ENCODE data around the gene ZNF582.
"Not testable (repeated sequence)": the region's sequence is repeated elsewhere in the genome, so short reads cannot be mapped to it uniquely, and the experiment has no call there.

The ZNF582 gene

GRCh38 chr19:56350416-56351045 lies 42.8 kb downstream of the ZNF582 start:
- H3K36me3 ChIP-seq (ENCODE audit: control insufficient read depth in 2 of 2, insufficient read depth in 2 of 2, low read length in 2 of 2) = no peaks in the 10 kb centered on the region
- H3K4me3 ChIP-seq (ENCODE audit: low read length in 2 of 2) = no peak overlapping the region
- no peaks in the 10 kb centered on the region for H3K4me1 ChIP-seq (ENCODE audit: control insufficient read depth, insufficient read depth, low read length)
- H3K27me3 ChIP-seq (ENCODE audit: control insufficient read depth in 1 of 2, insufficient read depth in 2 of 2, low read length in 2 of 2) = no peaks in the 10 kb centered on the region
- H3K9me3 ChIP-seq (ENCODE audit: control insufficient read depth in 2 of 2, low read length in 2 of 2) = no peaks in the 10 kb centered on the region
- H3K27ac ChIP-seq (ENCODE audit: low read length) = no peak overlapping the region
- no peak overlapping the region for H3K9ac ChIP-seq (ENCODE audit: low read length in 2 of 2)

- Histone ChIP-seq H3K9me3 (ENCODE audit: control insufficient read depth in 2 of 2, low read length in 2 of 2) (no peaks in the 10 kb centered on the region), H3K4me3 (ENCODE audit: low read length in 2 of 2) (no peak overlapping the region), H3K4me1 (ENCODE audit: control insufficient read depth, insufficient read depth, low read length) (no peaks in the 10 kb centered on the region), H3K9ac (ENCODE audit: low read length in 2 of 2) (no peak overlapping the region), H3K36me3 (ENCODE audit: control insufficient read depth in 2 of 2, insufficient read depth in 2 of 2, low read length in 2 of 2) (no peaks in the 10 kb centered on the region), H3K27ac (ENCODE audit: low read length) (no peak overlapping the region), H3K27me3 (ENCODE audit: control insufficient read depth in 1 of 2, insufficient read depth in 2 of 2, low read length in 2 of 2) (no peaks in the 10 kb centered on the region)
These were observed 45.0 kb downstream of the ZNF582 start for GRCh38 chr19:56348289-56348877.

GRCh38 chr19:56347163-56347778 lies 46.1 kb downstream of the ZNF582 start:
- no peaks in the 10 kb centered on the region for H3K9me3 ChIP-seq (ENCODE audit: control insufficient read depth in 2 of 2, low read length in 2 of 2)
- no peak overlapping the region for H3K4me3 ChIP-seq (ENCODE audit: low read length in 2 of 2)
- no peaks in the 10 kb centered on the region for H3K36me3 ChIP-seq (ENCODE audit: control insufficient read depth in 2 of 2, insufficient read depth in 2 of 2, low read length in 2 of 2)
- no peaks in the 10 kb centered on the region for H3K27me3 ChIP-seq (ENCODE audit: control insufficient read depth in 1 of 2, insufficient read depth in 2 of 2, low read length in 2 of 2)
- no peak overlapping the region for H3K27ac ChIP-seq (ENCODE audit: low read length)
- H3K9ac ChIP-seq (ENCODE audit: low read length in 2 of 2) = no peak overlapping the region
- no peaks in the 10 kb centered on the region for H3K4me1 ChIP-seq (ENCODE audit: control insufficient read depth, insufficient read depth, low read length)

GRCh38 chr19:56341948-56342347 lies 51.4 kb downstream of the ZNF582 start:
- Histone ChIP-seq H3K4me1 (ENCODE audit: control insufficient read depth, insufficient read depth, low read length) (no peaks in the 10 kb centered on the region), H3K9ac (ENCODE audit: low read length in 2 of 2) (no peak overlapping the region), H3K36me3 (ENCODE audit: control insufficient read depth in 2 of 2, insufficient read depth in 2 of 2, low read length in 2 of 2) (no peaks in the 10 kb centered on the region), H3K27ac (ENCODE audit: low read length) (no peak overlapping the region), H3K9me3 (ENCODE audit: control insufficient read depth in 2 of 2, low read length in 2 of 2) (no peaks in the 10 kb centered on the region), H3K4me3 (ENCODE audit: low read length in 2 of 2) (no peak overlapping the region), H3K27me3 (ENCODE audit: control insufficient read depth in 1 of 2, insufficient read depth in 2 of 2, low read length in 2 of 2) (no peaks in the 10 kb centered on the region)

GRCh38 chr19:56339031-56339430 lies 54.3 kb downstream of the ZNF582 start:
- H3K27me3 ChIP-seq (ENCODE audit: control insufficient read depth in 1 of 2, insufficient read depth in 2 of 2, low read length in 2 of 2); H3K27ac ChIP-seq (ENCODE audit: low read length); H3K9ac ChIP-seq (ENCODE audit: low read length in 2 of 2); H3K36me3 ChIP-seq (ENCODE audit: control insufficient read depth in 2 of 2, insufficient read depth in 2 of 2, low read length in 2 of 2); H3K4me1 ChIP-seq (ENCODE audit: control insufficient read depth, insufficient read depth, low read length); H3K4me3 ChIP-seq (ENCODE audit: low read length in 2 of 2); H3K9me3 ChIP-seq (ENCODE audit: control insufficient read depth in 2 of 2, low read length in 2 of 2): not testable (repeated sequence)

GRCh38 chr19:56337077-56337476 lies 56.3 kb downstream of the ZNF582 start:
- not testable (repeated sequence) for H3K4me1 ChIP-seq (ENCODE audit: control insufficient read depth, insufficient read depth, low read length); H3K27me3 ChIP-seq (ENCODE audit: control insufficient read depth in 1 of 2, insufficient read depth in 2 of 2, low read length in 2 of 2); H3K9ac ChIP-seq (ENCODE audit: low read length in 2 of 2); H3K9me3 ChIP-seq (ENCODE audit: control insufficient read depth in 2 of 2, low read length in 2 of 2); H3K36me3 ChIP-seq (ENCODE audit: control insufficient read depth in 2 of 2, insufficient read depth in 2 of 2, low read length in 2 of 2); H3K27ac ChIP-seq (ENCODE audit: low read length); H3K4me3 ChIP-seq (ENCODE audit: low read length in 2 of 2)

GRCh38 chr19:56335371-56335770 lies 58.0 kb downstream of the ZNF582 start:
- H3K9me3 ChIP-seq (ENCODE audit: control insufficient read depth in 2 of 2, low read length in 2 of 2); H3K36me3 ChIP-seq (ENCODE audit: control insufficient read depth in 2 of 2, insufficient read depth in 2 of 2, low read length in 2 of 2); H3K4me3 ChIP-seq (ENCODE audit: low read length in 2 of 2); H3K27ac ChIP-seq (ENCODE audit: low read length); H3K27me3 ChIP-seq (ENCODE audit: control insufficient read depth in 1 of 2, insufficient read depth in 2 of 2, low read length in 2 of 2); H3K9ac ChIP-seq (ENCODE audit: low read length in 2 of 2); H3K4me1 ChIP-seq (ENCODE audit: control insufficient read depth, insufficient read depth, low read length): not testable (repeated sequence)

GRCh38 chr19:56333506-56333905 lies 59.8 kb downstream of the ZNF582 start:
- Histone ChIP-seq H3K4me1 (ENCODE audit: control insufficient read depth, insufficient read depth, low read length) (no peaks in the 10 kb centered on the region), H3K9me3 (ENCODE audit: control insufficient read depth in 2 of 2, low read length in 2 of 2) (peaks cover 0 to 3% of the 10 kb centered on the region in 2 donors), H3K27me3 (ENCODE audit: control insufficient read depth in 1 of 2, insufficient read depth in 2 of 2, low read length in 2 of 2) (no peaks in the 10 kb centered on the region), H3K27ac (ENCODE audit: low read length) (no peak overlapping the region), H3K36me3 (ENCODE audit: control insufficient read depth in 2 of 2, insufficient read depth in 2 of 2, low read length in 2 of 2) (no peaks in the 10 kb centered on the region), H3K4me3 (ENCODE audit: low read length in 2 of 2) (no peak overlapping the region), H3K9ac (ENCODE audit: low read length in 2 of 2) (no peak overlapping the region)

Measured in stomach smooth muscle (tissue), 2 donors.